ENCODE measurements around the gene ARHGAP5.

GRCh38 chr14:32201193-32201815 is 124.2 kb downstream of the ARHGAP5 start:
- TF ChIP-seq CTCF (IDR thresholded peaks at IDR 0.05; ENCODE audit: low read length) (no peak), EZH2 (IDR thresholded peaks at IDR 0.05; ENCODE audit: borderline replicate concordance, low read length) (no peak)

All from OCI-LY1 (cell line).